ENCODE measurements around the gene USP25.

The USP25 gene

GRCh38 chr21:15860541-15860940, 130.8 kb downstream of the USP25 start:
- Histone ChIP-seq H3K36me3 (ENCODE audit: control insufficient read depth in 2 of 2, insufficient read depth in 1 of 2, low read length in 2 of 2) (peaks cover 3 to 7% of the 10 kb centered on the region in 2 experiments), H3K27ac (ENCODE audit: extremely low read depth, low read depth, low read length) (no peak overlapping the region), H3K4me1 (ENCODE audit: control insufficient read depth, insufficient read depth, low read length) (no peaks in the 10 kb centered on the region), H3K9me3 (ENCODE audit: control insufficient read depth, insufficient read depth, low read depth, low read length) (no peaks in the 10 kb centered on the region), H3K4me3 (ENCODE audit: low read depth, low read length) (no peak overlapping the region)
- ChIA-PET CTCF (no interaction called here), POLR2A (no interaction called here)
- TF ChIP-seq, protein P1, sequence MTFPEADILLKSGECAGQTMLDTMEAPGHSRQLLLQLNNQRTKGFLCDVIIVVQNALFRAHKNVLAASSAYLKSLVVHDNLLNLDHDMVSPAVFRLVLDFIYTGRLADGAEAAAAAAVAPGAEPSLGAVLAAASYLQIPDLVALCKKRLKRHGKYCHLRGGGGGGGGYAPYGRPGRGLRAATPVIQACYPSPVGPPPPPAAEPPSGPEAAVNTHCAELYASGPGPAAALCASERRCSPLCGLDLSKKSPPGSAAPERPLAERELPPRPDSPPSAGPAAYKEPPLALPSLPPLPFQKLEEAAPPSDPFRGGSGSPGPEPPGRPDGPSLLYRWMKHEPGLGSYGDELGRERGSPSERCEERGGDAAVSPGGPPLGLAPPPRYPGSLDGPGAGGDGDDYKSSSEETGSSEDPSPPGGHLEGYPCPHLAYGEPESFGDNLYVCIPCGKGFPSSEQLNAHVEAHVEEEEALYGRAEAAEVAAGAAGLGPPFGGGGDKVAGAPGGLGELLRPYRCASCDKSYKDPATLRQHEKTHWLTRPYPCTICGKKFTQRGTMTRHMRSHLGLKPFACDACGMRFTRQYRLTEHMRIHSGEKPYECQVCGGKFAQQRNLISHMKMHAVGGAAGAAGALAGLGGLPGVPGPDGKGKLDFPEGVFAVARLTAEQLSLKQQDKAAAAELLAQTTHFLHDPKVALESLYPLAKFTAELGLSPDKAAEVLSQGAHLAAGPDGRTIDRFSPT (tag by site-specific recombination; IDR thresholded peaks at IDR 0.05): no peak
- no peak for TF ChIP-seq ZNF791 (tag by site-specific recombination; IDR thresholded peaks at IDR 0.05)
- no peak for TF ChIP-seq ZNF76 (tag by site-specific recombination; IDR thresholded peaks at IDR 0.05; ENCODE audit: borderline replicate concordance, low read depth)
- TF ChIP-seq ZNF133 (tag by site-specific recombination; IDR thresholded peaks at IDR 0.05): no peak
- no peak for TF ChIP-seq ZFP41 (tag by site-specific recombination; IDR thresholded peaks at IDR 0.05; ENCODE audit: borderline replicate concordance)
- TF ChIP-seq ZNF530 (tag by site-specific recombination; IDR thresholded peaks at IDR 0.05; ENCODE audit: low read depth): no peak
- TF ChIP-seq ZNF596 (tag by site-specific recombination; IDR thresholded peaks at IDR 0.05): no peak
- no peak for TF ChIP-seq SP7 (tag by site-specific recombination; IDR thresholded peaks at IDR 0.05)
- TF ChIP-seq ZNF266 (tag by site-specific recombination; IDR thresholded peaks at IDR 0.05; ENCODE audit: low read depth): no peak
- no peak for TF ChIP-seq IKZF3 (tag by site-specific recombination; IDR thresholded peaks at IDR 0.05)
- TF ChIP-seq ZNF561 (tag by site-specific recombination; IDR thresholded peaks at IDR 0.05; ENCODE audit: borderline replicate concordance): no peak
- TF ChIP-seq ZNF777 (tag by site-specific recombination; IDR thresholded peaks at IDR 0.05; ENCODE audit: borderline replicate concordance): no peak
- TF ChIP-seq MEIS1 (CRISPR knock-in tag; IDR thresholded peaks at IDR 0.05; ENCODE audit: borderline replicate concordance): no peak
- TF ChIP-seq OVOL3 (tag by site-specific recombination; IDR thresholded peaks at IDR 0.05): no peak
- TF ChIP-seq GLIS2 (tag by site-specific recombination; IDR thresholded peaks at IDR 0.05): no peak
- TF ChIP-seq, protein P2, sequence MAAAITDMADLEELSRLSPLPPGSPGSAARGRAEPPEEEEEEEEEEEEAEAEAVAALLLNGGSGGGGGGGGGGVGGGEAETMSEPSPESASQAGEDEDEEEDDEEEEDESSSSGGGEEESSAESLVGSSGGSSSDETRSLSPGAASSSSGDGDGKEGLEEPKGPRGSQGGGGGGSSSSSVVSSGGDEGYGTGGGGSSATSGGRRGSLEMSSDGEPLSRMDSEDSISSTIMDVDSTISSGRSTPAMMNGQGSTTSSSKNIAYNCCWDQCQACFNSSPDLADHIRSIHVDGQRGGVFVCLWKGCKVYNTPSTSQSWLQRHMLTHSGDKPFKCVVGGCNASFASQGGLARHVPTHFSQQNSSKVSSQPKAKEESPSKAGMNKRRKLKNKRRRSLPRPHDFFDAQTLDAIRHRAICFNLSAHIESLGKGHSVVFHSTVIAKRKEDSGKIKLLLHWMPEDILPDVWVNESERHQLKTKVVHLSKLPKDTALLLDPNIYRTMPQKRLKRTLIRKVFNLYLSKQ (tag by site-specific recombination; IDR thresholded peaks at IDR 0.05; ENCODE audit: borderline replicate concordance): no peak
- TF ChIP-seq, protein P3, sequence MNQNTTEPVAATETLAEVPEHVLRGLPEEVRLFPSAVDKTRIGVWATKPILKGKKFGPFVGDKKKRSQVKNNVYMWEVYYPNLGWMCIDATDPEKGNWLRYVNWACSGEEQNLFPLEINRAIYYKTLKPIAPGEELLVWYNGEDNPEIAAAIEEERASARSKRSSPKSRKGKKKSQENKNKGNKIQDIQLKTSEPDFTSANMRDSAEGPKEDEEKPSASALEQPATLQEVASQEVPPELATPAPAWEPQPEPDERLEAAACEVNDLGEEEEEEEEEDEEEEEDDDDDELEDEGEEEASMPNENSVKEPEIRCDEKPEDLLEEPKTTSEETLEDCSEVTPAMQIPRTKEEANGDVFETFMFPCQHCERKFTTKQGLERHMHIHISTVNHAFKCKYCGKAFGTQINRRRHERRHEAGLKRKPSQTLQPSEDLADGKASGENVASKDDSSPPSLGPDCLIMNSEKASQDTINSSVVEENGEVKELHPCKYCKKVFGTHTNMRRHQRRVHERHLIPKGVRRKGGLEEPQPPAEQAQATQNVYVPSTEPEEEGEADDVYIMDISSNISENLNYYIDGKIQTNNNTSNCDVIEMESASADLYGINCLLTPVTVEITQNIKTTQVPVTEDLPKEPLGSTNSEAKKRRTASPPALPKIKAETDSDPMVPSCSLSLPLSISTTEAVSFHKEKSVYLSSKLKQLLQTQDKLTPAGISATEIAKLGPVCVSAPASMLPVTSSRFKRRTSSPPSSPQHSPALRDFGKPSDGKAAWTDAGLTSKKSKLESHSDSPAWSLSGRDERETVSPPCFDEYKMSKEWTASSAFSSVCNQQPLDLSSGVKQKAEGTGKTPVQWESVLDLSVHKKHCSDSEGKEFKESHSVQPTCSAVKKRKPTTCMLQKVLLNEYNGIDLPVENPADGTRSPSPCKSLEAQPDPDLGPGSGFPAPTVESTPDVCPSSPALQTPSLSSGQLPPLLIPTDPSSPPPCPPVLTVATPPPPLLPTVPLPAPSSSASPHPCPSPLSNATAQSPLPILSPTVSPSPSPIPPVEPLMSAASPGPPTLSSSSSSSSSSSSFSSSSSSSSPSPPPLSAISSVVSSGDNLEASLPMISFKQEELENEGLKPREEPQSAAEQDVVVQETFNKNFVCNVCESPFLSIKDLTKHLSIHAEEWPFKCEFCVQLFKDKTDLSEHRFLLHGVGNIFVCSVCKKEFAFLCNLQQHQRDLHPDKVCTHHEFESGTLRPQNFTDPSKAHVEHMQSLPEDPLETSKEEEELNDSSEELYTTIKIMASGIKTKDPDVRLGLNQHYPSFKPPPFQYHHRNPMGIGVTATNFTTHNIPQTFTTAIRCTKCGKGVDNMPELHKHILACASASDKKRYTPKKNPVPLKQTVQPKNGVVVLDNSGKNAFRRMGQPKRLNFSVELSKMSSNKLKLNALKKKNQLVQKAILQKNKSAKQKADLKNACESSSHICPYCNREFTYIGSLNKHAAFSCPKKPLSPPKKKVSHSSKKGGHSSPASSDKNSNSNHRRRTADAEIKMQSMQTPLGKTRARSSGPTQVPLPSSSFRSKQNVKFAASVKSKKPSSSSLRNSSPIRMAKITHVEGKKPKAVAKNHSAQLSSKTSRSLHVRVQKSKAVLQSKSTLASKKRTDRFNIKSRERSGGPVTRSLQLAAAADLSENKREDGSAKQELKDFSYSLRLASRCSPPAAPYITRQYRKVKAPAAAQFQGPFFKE (tag by site-specific recombination; IDR thresholded peaks at IDR 0.05; ENCODE audit: borderline replicate concordance): no peak

Measured in HEK293 (cell line).